Iris pigment epithelial cell (primary cell): ENCODE data around the gene KCNIP4.

Source experiments
- DNase-seq: peaks from one replicate; pipeline ENCODE4 v3.0.0-alpha.2; 2011; ENCODE audit warnings: low read depth

Gene KCNIP4

GRCh38 chr4:21848021-21848420, 100.6 kb downstream of the KCNIP4 start:
- no peak for DNase-seq

GRCh38 chr4:21845663-21846062, 102.9 kb downstream of the KCNIP4 start:
- no peak for DNase-seq

GRCh38 chr4:21835712-21836111, 112.9 kb downstream of the KCNIP4 start:
- peak; percentile 33 for DNase-seq

DNA sequence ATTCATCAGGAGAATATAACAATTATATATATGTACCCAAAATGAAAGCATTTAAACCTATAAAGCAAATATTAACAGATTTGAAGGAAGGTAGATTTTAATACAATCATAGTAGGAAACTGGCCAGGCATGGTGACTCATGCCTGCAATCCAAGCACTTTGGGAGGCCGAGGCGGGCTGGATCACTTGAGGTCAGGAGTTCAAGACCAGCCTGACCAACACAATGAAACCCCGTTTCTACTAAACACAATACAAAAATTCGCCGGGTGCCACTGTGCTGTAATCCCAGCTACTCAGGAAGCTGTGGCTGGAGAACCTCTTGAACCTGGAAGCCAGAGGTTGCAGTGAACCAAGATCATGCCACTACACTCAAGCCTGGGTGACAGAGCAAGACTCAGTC, 118.3 kb downstream of the KCNIP4 start:
- peak; percentile 40 for DNase-seq

DNA sequence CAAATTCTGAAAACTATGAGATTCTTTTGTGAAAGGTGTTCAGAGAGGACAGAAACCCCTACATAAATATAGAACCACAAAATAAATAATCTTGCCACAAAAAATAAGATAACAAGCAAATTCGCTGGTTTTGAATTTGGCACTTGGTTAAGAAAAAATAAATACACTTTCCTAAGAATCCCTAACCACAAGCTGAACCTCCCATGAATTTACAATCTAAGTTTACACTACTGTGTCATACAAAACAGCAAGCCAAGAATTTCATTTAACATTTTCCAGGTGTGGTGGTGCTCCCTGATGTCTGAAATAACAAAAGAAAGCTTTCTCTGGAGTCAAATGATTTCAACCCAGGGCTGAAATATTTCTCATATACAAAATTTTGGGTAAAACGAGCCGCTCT, 121.0 kb downstream of the KCNIP4 start:
- DNase-seq, result peak; percentile 28

GRCh38 chr4:21826071-21826470, 122.5 kb downstream of the KCNIP4 start:
- DNase-seq, result no peak

- peak; percentile 43 for DNase-seq
Measured at GRCh38 chr4:21819086-21819485, 129.5 kb downstream of the KCNIP4 start.

- no peak for DNase-seq
Measured at GRCh38 chr4:21815651-21816377, 132.8 kb downstream of the KCNIP4 start.

- peak; percentile 65 for DNase-seq
Measured at GRCh38 chr4:21811565-21811964, 137.0 kb downstream of the KCNIP4 start.

DNA sequence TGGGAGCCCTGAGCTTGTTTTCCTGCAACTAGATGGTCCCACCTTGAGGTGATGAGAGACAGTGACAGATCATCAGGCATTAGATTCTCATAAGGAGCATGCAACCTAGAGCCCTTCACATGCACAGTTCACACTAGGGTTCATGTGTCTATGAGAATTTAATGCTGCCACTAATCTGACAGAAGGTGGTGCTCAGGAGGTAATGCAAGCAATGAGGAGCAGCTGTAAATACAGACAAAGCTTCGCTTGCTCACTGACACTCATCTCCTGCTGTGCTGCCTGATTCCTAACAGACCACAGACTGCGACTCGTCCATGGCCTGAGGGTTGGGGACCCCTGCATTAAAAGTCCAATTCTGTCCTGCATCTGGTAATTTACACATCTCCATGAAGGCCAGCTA, 141.6 kb downstream of the KCNIP4 start:
- no peak for DNase-seq

- DNase-seq, result peak; percentile 79
Measured at GRCh38 chr4:21802406-21802805, 146.2 kb downstream of the KCNIP4 start.

DNA sequence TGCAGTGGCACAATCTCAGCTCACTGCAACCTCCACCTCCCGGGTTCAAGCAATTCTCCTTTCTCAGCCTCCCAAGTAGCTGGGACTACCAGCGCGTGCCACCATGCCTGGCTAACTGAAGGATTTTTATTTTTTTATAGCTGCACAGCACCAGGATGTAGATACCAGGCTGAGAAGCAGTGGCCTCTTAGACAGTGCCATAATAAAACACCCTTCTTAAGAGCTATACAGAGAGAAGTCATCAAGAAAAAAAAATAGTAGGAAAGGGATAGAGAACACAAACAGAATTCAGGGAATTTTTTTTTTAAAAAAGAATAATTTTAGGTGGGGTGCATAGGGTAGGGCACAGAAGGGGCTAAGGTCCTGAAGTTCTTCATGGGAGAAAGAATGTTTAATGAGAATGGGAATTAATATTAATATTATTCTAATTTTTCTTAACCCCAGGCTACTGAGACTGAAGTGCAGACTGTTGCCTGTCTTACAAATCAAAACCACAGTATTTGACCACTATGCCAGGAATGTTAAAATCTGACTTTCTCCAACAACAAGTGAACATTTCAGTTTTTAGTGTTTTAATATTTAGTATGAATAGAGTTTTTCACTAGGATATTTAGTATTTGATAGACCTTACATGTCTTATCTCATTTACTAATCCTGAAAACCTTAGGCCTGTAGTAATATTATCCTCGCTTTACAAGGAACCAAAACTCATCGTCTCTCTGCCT, 146.7 kb downstream of the KCNIP4 start:
- peak; percentile 52 for DNase-seq

DNA sequence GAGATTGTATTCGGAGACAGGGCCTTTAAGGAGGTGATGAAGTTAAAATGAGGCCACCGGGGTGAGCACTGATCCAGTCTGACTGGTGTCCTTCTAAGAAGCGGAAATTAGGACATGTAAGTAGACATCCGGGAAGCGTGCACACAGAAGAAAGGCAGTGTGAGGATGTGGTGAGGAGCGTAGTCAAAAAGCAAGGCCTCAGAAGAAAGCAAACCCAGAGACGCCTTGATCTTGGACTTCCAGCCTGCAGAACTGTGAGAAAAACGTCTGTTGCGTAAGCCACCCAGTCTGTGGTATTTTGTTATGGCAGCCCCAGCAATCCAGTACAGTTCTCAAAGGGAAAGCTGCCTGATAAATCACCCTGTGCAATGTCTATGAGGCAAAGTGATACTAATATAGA, 153.5 kb downstream of the KCNIP4 start:
- DNase-seq, result peak; percentile 91

DNA sequence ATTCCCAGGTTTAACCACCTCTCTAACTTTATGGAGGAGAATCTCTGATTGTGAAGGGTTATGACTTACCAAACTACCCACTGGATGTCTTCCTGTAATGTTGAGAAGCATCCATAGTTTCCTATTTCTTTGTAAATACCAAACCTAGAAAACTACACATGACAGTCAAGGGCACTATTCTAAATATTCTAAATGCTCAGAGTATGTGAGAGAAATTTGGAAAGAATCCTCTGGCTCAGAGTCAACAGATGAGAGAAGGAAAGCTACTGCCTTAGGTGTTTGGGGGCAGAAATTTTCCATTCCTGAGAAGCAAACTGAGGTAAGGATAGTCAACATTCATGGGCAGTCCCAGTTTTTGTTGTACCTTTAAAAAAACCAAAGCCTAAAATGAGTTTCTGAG, 155.8 kb downstream of the KCNIP4 start:
- DNase-seq, result no peak

- DNase-seq, result peak; percentile 57
Measured at GRCh38 chr4:21790438-21791029, 158.0 kb downstream of the KCNIP4 start.

DNA sequence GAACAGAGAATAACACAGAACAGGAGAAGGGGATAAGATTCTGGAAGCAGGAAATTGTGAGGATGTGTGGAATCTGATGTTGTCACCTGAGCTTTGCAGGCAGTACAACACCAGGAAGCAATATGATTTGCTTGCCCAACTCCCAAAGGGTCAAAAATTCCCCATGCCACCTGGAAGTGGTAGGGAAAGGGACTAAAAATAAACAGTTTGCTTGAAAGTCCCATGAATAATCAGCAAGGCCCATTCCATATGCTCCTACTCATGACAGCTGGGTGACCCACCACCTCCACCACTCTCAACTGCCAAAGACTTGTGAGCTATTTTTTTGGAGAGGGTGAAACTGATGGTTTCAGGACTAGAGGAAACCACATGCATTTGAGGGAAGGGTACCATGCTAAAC, 168.4 kb downstream of the KCNIP4 start:
- peak; percentile 28 for DNase-seq

DNA sequence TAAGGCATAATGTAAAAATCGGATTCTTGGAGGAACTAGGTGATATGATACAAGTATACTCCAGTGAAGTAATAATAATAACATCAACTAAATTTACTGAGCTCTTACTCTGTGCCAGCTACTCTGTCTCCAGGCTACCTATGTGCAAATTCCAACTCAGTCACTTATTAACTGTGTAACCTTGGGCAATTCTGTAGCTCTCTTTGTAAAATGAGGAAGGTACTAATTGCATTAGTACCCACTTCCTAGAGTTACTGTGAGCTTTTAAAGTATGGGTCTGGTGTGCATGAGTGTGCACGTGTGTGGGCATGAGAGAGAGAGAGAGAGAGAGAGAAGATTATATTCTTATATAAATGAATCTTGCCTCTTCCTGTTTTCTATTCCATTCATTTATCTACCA, 169.9 kb downstream of the KCNIP4 start:
- DNase-seq, result no peak

DNA sequence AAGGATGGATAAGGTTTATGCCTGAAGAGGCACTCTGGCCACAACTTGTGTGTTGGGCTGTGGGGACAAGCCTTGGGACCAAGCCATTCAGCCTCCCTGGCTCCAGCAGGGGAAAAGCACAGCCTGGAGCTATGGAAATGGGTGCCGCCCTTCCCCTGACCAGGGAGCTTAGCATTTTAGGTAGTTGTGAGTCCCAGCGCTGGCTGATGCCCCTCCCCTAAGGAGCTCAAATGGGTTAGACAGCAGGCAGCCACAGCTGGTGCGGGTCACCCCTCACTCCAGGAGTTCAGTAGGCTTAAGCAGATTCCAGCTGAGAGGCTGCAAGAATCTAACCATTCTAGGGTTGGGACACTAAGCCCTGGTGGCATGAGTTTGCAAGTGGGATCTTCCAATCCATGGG, 172.9 kb downstream of the KCNIP4 start:
- DNase-seq, result no peak

- peak; percentile 91 for DNase-seq
Measured at GRCh38 chr4:21769404-21770147, 179.0 kb downstream of the KCNIP4 start.

GRCh38 chr4:21768349-21769310, 179.9 kb downstream of the KCNIP4 start:
- DNase-seq, result peak; percentile 64

DNA sequence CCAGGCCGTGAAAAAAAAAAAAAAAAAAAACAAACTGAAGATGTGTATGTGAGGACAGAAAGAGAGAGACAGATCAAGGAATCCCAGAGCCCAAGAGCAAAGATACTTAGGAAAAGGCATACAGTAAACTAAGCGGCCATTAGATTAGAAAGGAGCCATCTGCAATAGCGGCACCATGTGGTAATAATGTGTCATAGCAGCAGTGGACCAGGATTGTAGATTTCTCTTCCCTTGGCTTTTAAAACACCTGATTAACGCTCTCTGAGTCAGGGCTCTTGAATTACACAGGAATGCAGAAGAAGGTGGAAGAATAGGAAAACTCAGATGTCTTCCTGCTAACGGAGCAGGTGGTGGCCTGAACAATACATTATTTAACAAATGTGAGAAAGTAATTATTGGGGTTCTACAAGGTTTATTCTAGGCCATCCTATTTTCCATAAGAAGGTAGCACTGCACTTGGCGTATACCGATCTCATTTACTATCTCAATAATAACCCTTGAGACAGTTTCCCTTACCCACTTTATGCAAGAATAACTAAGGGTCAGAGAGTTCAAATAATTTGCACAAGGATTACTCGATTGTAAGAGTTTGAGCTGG, 182.7 kb downstream of the KCNIP4 start:
- DNase-seq, result peak; percentile 45
